22Rv1 (cell line): Measurements from ENCODE around the gene KRTAP4-8.

Experiments
- CTCF ChIP-seq: fragments of 450-650 bp; IDR thresholded peaks from 2 replicates; pipeline ENCODE4 v1.5.1; 2017; ENCODE audit warnings: mild to moderate bottlenecking
- ZFX ChIP-seq: fragments of 450-650 bp; IDR thresholded peaks from 2 replicates; pipeline ENCODE4 v1.6.1; 2017; ENCODE audit warnings: antibody characterized with exemption, borderline replicate concordance

DNA sequence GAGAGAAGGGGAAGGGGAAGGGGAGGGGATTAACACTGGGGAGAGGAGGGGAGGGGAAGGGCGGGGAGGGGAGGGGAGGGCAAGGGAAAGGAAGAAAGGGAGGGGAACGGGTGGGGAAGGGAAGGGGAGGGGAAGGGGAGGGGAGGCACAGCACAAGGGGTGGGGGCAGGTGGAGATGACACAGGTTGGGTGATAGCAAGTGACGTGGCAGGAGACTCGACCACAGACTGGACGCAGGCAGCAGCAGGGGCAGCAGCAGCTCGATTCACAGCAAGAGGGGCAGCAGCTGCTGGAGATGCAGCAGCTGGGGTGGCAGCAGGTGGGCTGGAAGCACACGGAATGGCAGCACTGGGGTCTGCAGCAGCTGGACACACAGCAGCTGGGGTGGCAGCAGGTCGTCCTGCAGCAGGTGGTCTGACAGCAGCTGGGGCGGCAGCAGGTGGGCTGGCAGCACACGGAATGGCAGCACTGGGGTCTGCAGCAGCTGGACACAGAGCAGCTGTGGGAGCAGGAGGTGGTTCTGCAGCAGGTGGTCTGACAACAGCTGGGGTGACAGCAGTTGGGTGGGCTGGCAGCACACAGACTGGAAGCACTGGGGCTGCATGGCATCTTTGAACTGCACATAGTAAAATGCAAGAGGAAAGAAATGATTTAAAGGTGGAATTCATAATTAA lies 3.8 kb upstream of the KRTAP4-8 start, which contains the start of gene KRTAP4-16:
- TF ChIP-seq CTCF (no peak), ZFX (no peak)
